Neural progenitor cell (in vitro differentiated cells): ENCODE measurements around the gene ACBD7.

ENCODE experiments used
- EZH2 ChIP-seq: fragments of 200-600 bp; sonication (generic); IDR thresholded peaks from 2 replicates; pipeline ENCODE4 v1.6.1; 2017; ENCODE audit warnings: antibody characterized with exemption, mild to moderate bottlenecking, moderate library complexity
- TF ChIP-seq, protein P1 (sequence below): fragments of 200-600 bp; sonication (generic); IDR thresholded peaks from 2 replicates; pipeline ENCODE4 v1.5.1; 2017; ENCODE audit warnings: antibody characterized with exemption, mild to moderate bottlenecking

DNA sequence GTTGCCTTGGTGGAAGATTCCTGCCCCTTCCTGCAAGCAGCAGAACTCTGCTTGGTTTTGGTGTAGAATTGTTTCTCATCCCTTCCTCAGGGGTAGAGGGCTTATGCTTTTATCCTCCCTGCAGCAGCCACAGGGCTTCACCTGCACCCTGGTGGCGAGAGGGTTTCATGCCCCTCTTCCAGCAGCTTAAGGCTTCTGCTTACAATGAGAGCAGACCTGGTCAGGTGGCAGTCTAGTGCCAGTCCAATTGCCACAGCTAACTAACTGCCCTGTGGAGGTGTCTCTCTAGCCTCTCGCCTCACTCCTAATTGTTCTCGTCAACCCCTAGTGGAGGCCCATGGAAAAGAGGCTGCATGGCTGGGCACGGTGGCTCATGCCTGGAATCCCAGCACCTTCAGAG lies 19.3 kb downstream of the ACBD7 start:
- TF ChIP-seq, protein P1, sequence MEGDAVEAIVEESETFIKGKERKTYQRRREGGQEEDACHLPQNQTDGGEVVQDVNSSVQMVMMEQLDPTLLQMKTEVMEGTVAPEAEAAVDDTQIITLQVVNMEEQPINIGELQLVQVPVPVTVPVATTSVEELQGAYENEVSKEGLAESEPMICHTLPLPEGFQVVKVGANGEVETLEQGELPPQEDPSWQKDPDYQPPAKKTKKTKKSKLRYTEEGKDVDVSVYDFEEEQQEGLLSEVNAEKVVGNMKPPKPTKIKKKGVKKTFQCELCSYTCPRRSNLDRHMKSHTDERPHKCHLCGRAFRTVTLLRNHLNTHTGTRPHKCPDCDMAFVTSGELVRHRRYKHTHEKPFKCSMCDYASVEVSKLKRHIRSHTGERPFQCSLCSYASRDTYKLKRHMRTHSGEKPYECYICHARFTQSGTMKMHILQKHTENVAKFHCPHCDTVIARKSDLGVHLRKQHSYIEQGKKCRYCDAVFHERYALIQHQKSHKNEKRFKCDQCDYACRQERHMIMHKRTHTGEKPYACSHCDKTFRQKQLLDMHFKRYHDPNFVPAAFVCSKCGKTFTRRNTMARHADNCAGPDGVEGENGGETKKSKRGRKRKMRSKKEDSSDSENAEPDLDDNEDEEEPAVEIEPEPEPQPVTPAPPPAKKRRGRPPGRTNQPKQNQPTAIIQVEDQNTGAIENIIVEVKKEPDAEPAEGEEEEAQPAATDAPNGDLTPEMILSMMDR, result no peak
- TF ChIP-seq EZH2, result no peak
